CD14-positive monocyte (primary cell): ENCODE data around the gene BLNK. TPM values are rescaled to one million over a fixed set of nuclear protein-coding genes. Genes with fewer than 3 reads are reported as not detected.
"Not testable (repeated sequence)": the region's sequence is repeated elsewhere in the genome, so short reads cannot be mapped to it uniquely, and the experiment has no call there.

Experiments used
- DNase-seq, 3 donors: peaks; one replicate each; pipeline ENCODE4 v3.0.0-alpha.2; 2011 to 2022
- H2AFZ ChIP-seq: 2 replicates; pipeline ENCODE4 v1.6.0; 2012; ENCODE audit warnings: mild to moderate bottlenecking, low read depth, low read length, inconsistent platforms; ENCODE audit not compliant: insufficient read depth, poor library complexity, severe bottlenecking
- H3K27ac ChIP-seq, 2 donors: 1 replicate in 1 of 2; 2 replicates in 1 of 2; pipeline ENCODE4 v1.5.1; 2012 to 2013; ENCODE audit warnings: low read length in 2 of 2, control low read depth in 1 of 2, inconsistent platforms in 1 of 2, low read depth in 1 of 2, mild to moderate bottlenecking in 1 of 2
- H3K27me3 ChIP-seq, 2 donors: one replicate each; pipeline versions ENCODE4 v1.6.0 to v1.6.1; 2011 to 2013; ENCODE audit warnings: low read length in 2 of 2; ENCODE audit not compliant: control insufficient read depth in 2 of 2, insufficient read depth in 2 of 2
- H3K36me3 ChIP-seq, 2 donors: replicated peaks in 1 of 2; 1 replicate in 1 of 2; 2 replicates in 1 of 2; pipeline versions ENCODE4 v1.5.1 to v1.6.1; 2012 to 2013; ENCODE audit warnings: low read length in 2 of 2, control low read depth in 1 of 2, inconsistent platforms in 1 of 2, mild to moderate bottlenecking in 1 of 2; ENCODE audit not compliant: insufficient read depth in 2 of 2, control insufficient read depth in 1 of 2
- H3K4me1 ChIP-seq, 2 donors: 1 replicate in 1 of 2; 2 replicates in 1 of 2; pipeline versions ENCODE4 v1.5.1 to v1.6.1; 2012 to 2013; ENCODE audit warnings: low read length in 2 of 2, control low read depth in 1 of 2, inconsistent platforms in 1 of 2, mild to moderate bottlenecking in 1 of 2, moderate library complexity in 1 of 2; ENCODE audit not compliant: insufficient read depth in 2 of 2, control insufficient read depth in 1 of 2
- H3K4me2 ChIP-seq: replicated peaks from 2 replicates; pipeline ENCODE3; 2012; ENCODE audit warnings: low read length, moderate library complexity, mild to moderate bottlenecking; ENCODE audit not compliant: poor library complexity, severe bottlenecking; ENCODE audit errors: extremely low read depth
- H3K4me3 ChIP-seq, 3 experiments: fragments of 200-600 bp in 1 of 3; sonication (generic) in 1 of 3; replicated peaks in 1 of 3; 1 replicate in 2 of 3; 2 replicates in 1 of 3; pipeline ENCODE4 v1.5.1; 2011 to 2013; ENCODE audit warnings: low read length in 3 of 3, mild to moderate bottlenecking in 3 of 3, control low read depth in 2 of 3, low read depth in 2 of 3, inconsistent platforms in 1 of 3, moderate library complexity in 1 of 3
- H3K79me2 ChIP-seq: 2 replicates; pipeline ENCODE4 v1.6.0; 2012; ENCODE audit warnings: mild to moderate bottlenecking, control low read depth, inconsistent platforms, low read length, moderate library complexity; ENCODE audit not compliant: insufficient read depth
- H3K9ac ChIP-seq: 2 replicates; pipeline ENCODE4 v1.6.0; 2017; ENCODE audit warnings: low read length, mild to moderate bottlenecking; ENCODE audit not compliant: insufficient read depth, poor library complexity, severe bottlenecking
- H3K9me3 ChIP-seq, 2 donors: replicated peaks in 1 of 2; 1 replicate in 1 of 2; 2 replicates in 1 of 2; pipeline versions ENCODE4 v1.5.1 to v1.6.1; 2012 to 2013; ENCODE audit warnings: low read length in 2 of 2, control low read depth in 1 of 2; ENCODE audit not compliant: control insufficient read depth in 1 of 2, insufficient read depth in 1 of 2
- H4K20me1 ChIP-seq: 2 replicates; pipeline ENCODE4 v1.6.0; 2012; ENCODE audit warnings: mild to moderate bottlenecking, low read length, control low read depth, moderate library complexity; ENCODE audit not compliant: insufficient read depth
- H3K27ac Mint-ChIP-seq, 7 donors: one replicate each; pipeline ENCODE4 v1.8.0; 2020; ENCODE audit warnings: mild to moderate bottlenecking in 7 of 7, mixed read lengths in 7 of 7, moderate library complexity in 6 of 7, inconsistent platforms in 2 of 7
- H3K27me3 Mint-ChIP-seq, 3 donors: one replicate each; pipeline ENCODE4 v1.8.0; 2021 to 2022; ENCODE audit warnings: low read depth in 3 of 3, mild to moderate bottlenecking in 3 of 3, mixed read lengths in 3 of 3, moderate library complexity in 3 of 3, inconsistent platforms in 1 of 3
- H3K36me3 Mint-ChIP-seq, 2 donors: one replicate each; pipeline ENCODE4 v1.8.0; 2020; ENCODE audit warnings: mixed read lengths in 2 of 2, inconsistent platforms in 1 of 2, mild to moderate bottlenecking in 1 of 2
- H3K4me1 Mint-ChIP-seq: one replicate; pipeline ENCODE4 v1.8.0; 2020; ENCODE audit warnings: mild to moderate bottlenecking, mixed read lengths
- H3K4me3 Mint-ChIP-seq, 2 donors: one replicate each; pipeline ENCODE4 v1.8.0; 2020; ENCODE audit warnings: mild to moderate bottlenecking in 2 of 2, mixed read lengths in 2 of 2, moderate library complexity in 1 of 2
- H3K9me3 Mint-ChIP-seq, 7 donors: one replicate each; pipeline ENCODE4 v1.8.0; 2020 to 2022; ENCODE audit warnings: mixed read lengths in 7 of 7, mild to moderate bottlenecking in 6 of 7, moderate library complexity in 6 of 7, inconsistent platforms in 2 of 7
- WGBS: methylation state at CpG from one replicate; pipeline ENCODE4 v1.1.5; 2013; ENCODE audit warnings: missing lambda C conversion rate; ENCODE audit not compliant: insufficient coverage; 5-methylcytosine and 5-hydroxymethylcytosine counted together
- intact Hi-C, 2 donors: fragments of 100-400 bp; cut with micrococcal nuclease; formaldehyde crosslinking; loops; one replicate each; pipeline versions ENCODE4 v1.15.0 to v1.15.1; 2023
- polyA plus RNA-seq, 3 donors: library from polyadenylated mRNA; depleted of rRNA in 1 of 3; unstranded in 2 of 3; stranded (reverse) in 1 of 3; fragments of 300-500 nt in 2 of 3; fragments of >200 nt in 1 of 3; fragmentation: Illumina TruSeq in 2 of 3; gene quantifications; 1 replicate in 2 of 3; 2 replicates in 1 of 3; pipeline ENCODE4 v1.2.3, GENCODE V29; 2012 to 2021
- TF ChIP-seq, protein P1 (sequence below): fragments of 200-600 bp; IDR thresholded peaks from one replicate; pipeline ENCODE4 v1.8.0; 2022; ENCODE audit warnings: antibody characterized with exemption, mild to moderate bottlenecking

BLNK gene
- polyA plus RNA-seq, 3 donors, result 1.4 to 1.9 (median 1.5) TPM

DNA sequence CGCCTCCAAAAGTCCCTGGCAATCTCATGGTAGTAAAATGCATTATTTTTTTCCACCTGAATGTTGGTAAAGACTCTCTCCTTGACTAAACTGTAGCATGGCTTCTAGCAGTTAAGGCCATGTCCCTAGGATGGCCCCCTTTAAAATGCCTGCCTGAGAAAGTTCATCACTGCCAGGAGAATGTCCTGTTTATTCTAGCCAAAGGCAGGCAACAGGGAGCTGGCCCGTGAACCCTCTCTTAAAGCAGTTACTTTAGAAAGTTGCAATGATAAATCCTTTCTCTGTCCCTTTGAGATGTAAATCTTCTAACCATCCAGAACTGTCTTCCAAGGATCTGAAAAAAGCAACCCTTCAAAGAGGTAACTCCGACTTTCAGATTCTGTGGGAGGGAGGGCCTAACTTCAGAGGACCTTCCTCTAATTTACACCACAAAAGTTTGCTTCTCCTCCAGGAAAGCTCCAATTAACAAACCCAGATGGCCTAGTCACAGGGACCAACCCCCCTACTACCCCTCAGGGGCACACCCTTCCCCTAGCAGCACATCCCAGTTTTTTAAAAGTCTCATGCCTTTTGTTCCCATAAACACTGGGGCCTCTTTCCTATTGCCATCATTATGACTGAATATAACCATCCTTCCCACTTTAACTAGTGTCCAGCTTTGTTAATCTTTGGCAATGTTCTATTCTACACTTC lies 38.4 kb upstream of the BLNK start:
- Mint-ChIP-seq H3K27me3 (peaks cover 0 to 1% (median 0%) of the 10 kb centered on the region in 3 donors), H3K27ac (no peak overlapping the region)
- H3K4me3 ChIP-seq, result no peak overlapping the region

DNA sequence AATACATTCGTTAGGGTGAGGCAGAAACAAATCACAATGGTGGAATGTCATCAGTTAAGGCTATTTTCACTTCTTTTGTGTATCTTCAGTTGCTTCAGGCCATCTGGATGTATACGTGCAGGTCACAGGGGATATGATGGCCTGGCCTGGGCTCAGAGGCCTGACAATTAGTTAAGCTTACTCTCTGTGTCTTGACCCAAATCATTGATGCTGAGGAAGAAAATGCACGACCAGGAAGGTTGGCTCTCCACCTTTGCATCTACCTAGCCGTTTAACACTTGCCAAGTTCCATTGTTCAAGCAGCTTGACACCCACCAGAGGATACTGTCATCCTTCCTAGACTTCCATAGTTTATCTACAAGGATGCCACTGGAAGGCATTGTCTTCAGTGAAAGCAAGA lies 37.5 kb upstream of the BLNK start:
- H3K4me1 Mint-ChIP-seq, result peaks cover 35% of the 10 kb centered on the region
- H3K9me3 Mint-ChIP-seq, H3K79me2 ChIP-seq, H3K9ac ChIP-seq, DNase-seq, H3K9me3 ChIP-seq, H3K4me3 ChIP-seq, H3K27ac ChIP-seq, H3K27ac Mint-ChIP-seq, H2AFZ ChIP-seq, H3K27me3 ChIP-seq, H3K36me3 ChIP-seq, H3K36me3 Mint-ChIP-seq, H3K27me3 Mint-ChIP-seq, H3K4me3 Mint-ChIP-seq, H3K4me2 ChIP-seq, H4K20me1 ChIP-seq, intact Hi-C loops: not testable (repeated sequence)
- peaks cover 17 to 19% of the 10 kb centered on the region in 2 donors for H3K4me1 ChIP-seq
- 73% methylated on average over 3 of the region's 4 CpGs for WGBS

More for the DNA sequence above, 38.4 kb upstream of the BLNK start:
- no peak overlapping the region for H3K9ac ChIP-seq
- H2AFZ ChIP-seq, result no peak overlapping the region
- H3K9me3 Mint-ChIP-seq, result no peaks in the 10 kb centered on the region
- peaks cover 35% of the 10 kb centered on the region for H3K4me1 Mint-ChIP-seq
- no peak overlapping the region for H3K4me3 Mint-ChIP-seq
- TF ChIP-seq, protein P1, sequence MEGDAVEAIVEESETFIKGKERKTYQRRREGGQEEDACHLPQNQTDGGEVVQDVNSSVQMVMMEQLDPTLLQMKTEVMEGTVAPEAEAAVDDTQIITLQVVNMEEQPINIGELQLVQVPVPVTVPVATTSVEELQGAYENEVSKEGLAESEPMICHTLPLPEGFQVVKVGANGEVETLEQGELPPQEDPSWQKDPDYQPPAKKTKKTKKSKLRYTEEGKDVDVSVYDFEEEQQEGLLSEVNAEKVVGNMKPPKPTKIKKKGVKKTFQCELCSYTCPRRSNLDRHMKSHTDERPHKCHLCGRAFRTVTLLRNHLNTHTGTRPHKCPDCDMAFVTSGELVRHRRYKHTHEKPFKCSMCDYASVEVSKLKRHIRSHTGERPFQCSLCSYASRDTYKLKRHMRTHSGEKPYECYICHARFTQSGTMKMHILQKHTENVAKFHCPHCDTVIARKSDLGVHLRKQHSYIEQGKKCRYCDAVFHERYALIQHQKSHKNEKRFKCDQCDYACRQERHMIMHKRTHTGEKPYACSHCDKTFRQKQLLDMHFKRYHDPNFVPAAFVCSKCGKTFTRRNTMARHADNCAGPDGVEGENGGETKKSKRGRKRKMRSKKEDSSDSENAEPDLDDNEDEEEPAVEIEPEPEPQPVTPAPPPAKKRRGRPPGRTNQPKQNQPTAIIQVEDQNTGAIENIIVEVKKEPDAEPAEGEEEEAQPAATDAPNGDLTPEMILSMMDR, result no peak
- intact Hi-C loops, result no loop called here
- no CpG with 5 or more reads among the region's 3 CpGs for WGBS
- H3K4me2 ChIP-seq, result no peak overlapping the region
- no peaks in the 10 kb centered on the region for H3K79me2 ChIP-seq
- no peaks in the 10 kb centered on the region for H3K27me3 ChIP-seq
- no peaks in the 10 kb centered on the region for H3K36me3 ChIP-seq
- DNase-seq, result no peak
- no peaks in the 10 kb centered on the region for H3K9me3 ChIP-seq
- no peaks in the 10 kb centered on the region for H4K20me1 ChIP-seq
- no peaks in the 10 kb centered on the region for H3K36me3 Mint-ChIP-seq
- no peak overlapping the region for H3K27ac ChIP-seq
- peaks cover 17 to 19% of the 10 kb centered on the region in 2 donors for H3K4me1 ChIP-seq
